Measurements from ENCODE around the gene WDR1.

The WDR1 gene

DNA sequence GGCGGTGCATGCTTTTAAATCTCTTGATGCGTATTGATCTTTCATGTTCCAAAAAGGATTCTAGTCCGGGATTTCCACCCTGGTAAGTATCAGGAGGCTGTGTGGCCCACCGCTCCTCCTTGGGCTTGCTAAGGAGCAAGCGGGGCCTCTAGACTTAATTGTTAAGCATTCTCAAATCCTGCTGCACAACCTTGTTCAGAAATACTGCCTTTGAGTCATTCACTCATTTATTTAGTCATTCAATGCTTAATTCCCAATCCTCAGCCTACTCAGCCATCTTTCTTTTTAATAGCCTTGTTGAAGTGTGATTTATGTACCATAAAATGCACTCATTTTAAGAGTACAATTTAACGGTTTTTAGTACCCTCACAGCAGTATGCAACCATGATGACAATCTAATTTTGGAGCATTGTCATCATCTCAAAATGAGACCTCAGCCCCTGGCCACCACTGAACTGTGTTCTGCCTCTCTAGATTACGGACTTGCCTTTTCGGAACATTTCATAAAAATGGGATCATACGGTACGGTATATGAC lies 79.7 kb downstream of the WDR1 start:
- no peak for DNase-seq

DNA sequence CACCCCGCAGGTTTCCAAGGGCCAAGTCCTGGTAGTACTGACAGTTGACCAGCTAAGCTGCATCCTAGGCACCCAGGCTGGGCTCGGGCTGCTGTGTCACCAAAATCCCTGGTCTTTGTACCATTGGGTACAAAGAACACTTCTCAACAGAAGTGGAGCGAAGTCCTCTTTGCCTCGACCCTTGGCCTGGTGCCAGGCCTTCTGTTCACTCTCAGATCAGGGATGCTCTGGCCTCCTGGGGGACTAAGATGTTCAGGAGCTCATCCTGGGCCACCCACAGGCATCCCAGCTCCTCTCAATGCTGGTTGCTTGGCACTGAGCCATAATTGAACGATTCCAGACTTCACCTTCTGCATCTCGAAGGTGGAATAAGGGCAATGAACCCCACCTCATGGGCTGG lies 81.5 kb downstream of the WDR1 start:
- no peak for DNase-seq

DNA sequence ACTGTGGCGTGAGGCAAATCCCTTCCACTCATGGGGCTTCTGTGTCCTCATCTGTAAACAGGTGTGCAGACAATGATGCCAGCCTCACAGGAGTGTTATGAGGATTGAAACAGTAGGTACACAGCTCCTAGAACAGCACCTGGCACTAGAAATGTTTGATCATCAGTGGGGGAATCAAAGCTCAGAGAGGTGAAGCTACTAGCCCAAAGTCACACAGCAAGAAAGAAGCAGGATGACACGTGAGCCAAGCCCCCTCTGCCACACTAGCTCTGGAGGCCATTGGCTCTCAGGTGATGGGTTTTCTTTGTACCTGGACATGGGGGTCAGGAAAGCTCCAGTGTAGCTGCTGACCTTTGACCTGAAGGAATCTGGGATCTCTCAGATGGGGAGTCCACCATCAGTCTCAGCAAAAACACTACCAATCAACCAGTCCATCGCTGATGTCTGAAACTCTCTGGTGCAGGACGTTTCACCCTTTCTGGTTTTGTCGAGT lies 81.9 kb downstream of the WDR1 start:
- DNase-seq = no peak

DNA sequence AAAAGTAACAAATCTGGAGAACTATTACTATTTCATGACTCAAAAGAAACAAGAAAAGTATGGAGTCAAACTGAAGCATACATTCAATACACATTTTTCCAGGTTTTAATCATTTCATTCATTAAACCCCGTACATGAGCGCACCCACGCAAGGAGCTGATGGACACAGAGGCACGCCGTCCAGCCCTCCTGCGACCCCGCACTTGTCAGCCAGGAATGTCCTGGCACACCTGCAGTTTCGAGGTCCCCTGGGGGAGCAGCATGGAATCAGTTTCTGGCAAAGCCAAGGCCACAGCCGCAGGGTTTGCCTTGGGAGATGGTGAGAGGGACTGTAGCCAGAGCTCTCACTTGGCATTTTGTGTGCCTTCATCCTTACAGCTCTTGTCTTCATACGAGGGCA lies 82.5 kb downstream of the WDR1 start:
- DNase-seq = no peak

DNA sequence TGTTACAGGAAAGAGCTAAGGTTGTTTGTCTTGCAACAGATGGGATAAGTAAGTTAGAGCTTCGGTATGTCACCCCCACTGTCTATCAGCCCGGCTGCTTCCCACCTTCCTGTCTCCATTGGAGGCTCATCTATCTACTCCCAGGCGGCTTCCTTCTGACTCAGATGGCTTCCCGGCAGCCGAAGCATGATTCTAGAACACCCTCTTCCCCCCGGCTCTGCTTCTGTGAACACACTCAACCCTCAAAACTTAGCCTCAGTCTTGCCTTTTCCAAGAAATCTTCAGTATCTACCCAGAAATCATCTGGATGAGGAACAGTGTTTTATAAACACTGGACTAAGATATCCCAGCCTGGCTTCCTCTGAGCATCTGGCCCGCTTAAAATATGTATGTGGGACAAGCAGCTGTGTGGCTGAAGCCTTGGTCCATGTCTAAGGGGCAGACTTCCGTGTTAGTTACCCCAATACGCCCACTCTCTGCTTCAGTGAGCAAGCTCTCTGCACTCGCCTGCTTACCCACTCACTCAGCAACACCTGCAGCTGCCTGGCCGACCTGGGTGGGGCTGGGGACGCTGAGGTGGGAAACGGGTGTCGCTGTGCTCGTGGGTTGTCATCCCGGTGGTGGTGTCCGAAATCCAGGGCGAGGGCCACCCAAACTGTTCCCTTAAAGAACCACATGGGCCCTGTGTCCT lies 83.3 kb downstream of the WDR1 start:
- peak; percentile 53 for DNase-seq

DNA sequence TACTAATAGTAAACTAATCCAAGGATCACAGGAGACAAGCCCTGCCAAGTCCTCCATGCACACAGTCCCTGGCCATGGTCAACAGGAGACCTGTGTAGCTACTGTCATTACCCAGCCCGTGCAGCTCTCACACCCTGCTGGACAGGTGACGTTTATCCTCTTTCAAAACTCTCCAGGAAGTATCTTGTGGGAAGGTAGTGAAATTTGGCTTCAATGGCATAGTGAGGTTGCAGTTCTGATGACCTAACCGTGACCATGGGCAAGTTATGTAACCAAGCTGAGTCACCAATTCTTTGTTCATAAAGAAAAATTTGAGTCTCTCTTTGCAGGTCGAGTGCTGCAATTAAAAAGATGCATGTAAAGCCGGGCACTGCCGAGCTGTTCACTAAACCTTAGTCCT lies 84.0 kb downstream of the WDR1 start:
- peak; percentile 21 for DNase-seq

DNA sequence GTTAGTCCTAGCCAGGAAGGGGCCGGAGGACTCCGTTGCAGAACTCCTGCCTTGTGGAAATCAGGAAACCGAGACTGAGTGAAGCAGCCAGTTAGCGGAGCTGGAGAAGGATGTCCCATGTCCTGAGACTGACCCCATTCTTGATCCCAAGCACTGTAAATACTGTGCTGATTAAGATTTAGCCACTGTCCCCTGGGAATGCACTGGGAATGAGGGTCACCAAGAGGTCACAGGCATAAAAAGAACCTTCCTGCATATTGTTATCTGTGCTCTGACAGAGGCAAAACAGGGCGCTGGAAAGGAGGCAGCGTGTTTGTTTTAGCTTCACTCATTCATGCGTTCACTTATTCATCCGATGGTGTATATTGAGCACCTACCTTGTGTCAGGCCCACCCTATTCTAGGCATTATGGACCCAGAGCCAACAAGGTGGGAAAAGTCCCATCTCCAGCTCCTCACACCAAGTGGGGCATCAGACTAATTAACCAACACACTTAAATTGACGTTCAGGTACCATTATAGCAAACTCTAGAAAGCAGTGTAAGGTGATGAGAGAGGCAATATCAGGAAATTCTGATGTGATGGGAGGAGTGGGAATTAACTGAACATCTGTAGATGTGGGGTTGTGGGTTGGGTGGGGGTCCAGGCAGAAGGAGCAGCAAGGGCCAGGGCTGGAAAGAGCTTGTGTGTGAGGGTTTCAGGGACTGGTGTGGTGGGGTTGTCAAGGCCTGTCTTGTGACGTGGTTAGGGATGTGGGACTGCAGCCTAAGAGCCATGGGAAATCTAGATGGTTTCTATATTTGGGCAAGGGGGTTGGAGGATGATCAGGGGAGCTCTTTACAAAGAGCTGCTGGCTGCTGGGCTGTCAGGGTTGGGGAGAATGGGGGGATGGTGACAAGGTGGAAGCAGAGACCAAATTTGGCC lies 84.7 kb downstream of the WDR1 start:
- no peak for DNase-seq

DNA sequence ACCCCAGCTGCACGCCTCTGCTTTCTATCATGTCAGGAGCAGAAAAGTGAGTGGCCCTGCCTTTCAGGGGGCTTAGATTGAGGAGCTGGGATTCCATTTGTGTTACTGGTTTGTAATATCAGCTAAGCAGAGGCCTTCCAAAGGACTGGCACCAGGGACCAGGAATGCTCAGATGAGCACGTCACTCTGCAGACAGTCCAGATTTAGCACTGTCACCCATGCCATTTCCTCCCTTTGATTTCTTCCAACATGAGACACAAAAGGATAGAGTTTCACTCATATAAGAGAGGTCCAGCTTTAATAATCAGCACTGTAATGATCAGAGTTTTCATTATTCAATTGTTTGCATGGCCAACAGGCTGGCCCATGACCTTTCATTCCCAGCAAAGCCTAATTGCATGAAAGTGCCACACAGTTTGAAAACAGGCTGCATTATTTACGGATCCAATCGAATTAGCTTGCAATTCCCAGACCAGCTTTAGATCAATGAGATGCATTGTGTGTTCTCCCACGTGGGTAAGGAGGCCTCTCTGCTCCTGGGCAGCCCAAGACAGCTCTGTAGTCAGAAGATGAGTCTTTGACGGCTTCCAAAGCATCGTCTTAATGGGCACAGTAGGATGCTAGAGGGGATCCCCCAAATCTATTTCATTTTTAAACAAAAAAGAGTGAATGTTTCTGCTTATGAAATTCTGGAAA lies 85.5 kb downstream of the WDR1 start:
- no peak for DNase-seq

DNA sequence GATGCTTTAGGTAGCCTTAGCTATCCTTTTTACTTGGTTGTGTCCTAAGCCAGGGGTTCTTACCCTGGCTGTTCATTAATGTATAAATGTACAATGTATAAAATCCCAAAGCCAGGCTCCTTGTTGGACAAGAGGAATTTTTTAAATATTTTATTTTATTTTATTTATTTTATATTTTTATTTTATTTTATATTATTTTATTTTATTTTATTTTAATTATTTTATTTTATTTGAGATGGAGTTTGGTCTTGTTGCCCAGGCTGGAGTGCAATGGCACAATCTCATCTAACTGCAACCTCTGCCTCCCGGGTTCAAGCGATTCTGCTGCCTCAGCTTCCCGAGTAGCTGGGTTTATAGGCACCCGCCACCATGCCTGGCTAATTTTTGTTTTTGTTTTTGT lies 87.2 kb downstream of the WDR1 start:
- DNase-seq = no peak

DNA sequence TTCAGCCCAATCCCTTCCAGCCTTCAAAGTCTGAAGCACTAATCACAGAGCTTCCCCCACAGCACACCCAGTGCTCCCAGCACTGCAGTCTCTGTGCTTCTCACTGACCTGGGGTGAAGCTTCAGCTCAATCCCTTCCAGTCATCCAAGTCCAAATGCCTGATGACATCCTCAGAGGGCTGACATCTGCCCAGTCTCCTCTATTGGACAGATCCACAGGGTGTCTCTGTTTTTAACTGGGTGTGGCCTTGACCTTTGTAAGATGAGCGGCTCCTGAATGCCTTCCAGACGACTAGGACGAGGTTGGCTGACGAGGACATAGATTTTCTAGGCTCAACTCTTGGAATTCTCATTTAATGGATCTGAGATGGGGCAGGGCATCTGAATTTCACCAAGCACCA lies 87.7 kb downstream of the WDR1 start:
- peak; percentile 18 for DNase-seq

DNA sequence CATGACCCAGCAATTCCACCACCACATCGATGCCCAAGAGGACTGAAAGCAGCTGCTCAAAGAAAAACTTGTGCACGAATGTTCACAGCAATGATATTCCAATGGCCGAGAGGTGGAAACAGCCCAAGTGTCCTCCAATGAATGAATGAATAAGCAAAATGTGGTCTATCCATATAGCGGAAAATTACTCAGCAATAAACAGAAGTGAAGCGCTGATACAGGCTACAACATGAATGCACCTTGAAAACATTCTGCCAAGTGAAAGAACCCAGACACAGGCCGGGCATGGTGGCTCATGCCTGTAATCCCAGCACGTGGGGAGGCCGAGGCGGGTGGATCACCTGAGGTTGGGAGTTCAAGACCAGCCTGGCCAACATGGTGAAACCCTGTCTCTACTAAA lies 90.1 kb downstream of the WDR1 start:
- no peak for DNase-seq

DNA sequence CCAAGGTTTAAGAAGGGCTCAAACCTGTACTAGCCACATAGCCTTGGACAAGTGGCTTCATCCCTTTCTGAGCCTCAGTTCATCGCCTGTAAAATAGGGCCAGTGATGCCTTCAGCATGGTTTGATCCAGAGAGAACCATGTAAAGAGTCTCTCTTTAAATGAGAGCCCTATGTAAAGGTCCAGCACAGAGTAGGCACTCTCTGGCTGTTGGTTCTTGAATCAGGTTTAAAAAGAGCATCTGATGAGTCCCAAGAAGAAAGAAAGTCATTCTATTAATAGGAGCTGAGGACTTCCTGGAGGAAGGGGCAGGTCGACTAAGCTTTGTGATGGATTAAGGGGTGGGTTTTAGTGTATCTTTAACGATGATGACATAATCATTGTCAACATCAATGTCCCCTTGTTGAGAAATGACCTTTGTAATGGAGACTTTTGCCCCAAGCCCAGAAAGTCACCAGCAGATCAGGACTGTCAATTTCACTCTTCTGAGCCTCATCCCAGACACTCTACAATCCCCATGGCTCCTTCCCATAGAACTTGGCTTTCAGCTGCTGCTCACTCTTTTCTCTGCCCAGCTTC lies 91.3 kb downstream of the WDR1 start:
- DNase-seq = no peak

All from fibroblast of skin of scalp (primary cell).